Skin epidermis (tissue), 12 donors: ENCODE measurements around the gene FOXL3.
A peak's percentile ranks its signal among the peaks of the same experiment; 100 is the strongest.
"Not testable (repeated sequence)": the region's sequence is repeated elsewhere in the genome, so short reads cannot be mapped to it uniquely, and the experiment has no call there.

Source experiments
- H3K27ac ChIP-seq, 21 experiments: fragments of 200-600 bp; sonication (generic) in 11 of 21; one replicate each; pipeline ENCODE4 v1.5.0; 2020; ENCODE audit warnings: mild to moderate bottlenecking in 3 of 21, inconsistent platforms in 2 of 21, moderate library complexity in 2 of 21
- H3K4me3 ChIP-seq, 7 experiments: fragments of 200-600 bp; sonication (generic) in 2 of 7; one replicate each; pipeline ENCODE4 v1.5.0; 2020; ENCODE audit warnings: inconsistent platforms in 2 of 7, mild to moderate bottlenecking in 2 of 7, moderate library complexity in 1 of 7

The FOXL3 gene

GRCh38 chr7:289756-290553, at the start of gene FOXL3:
Gene FOXL3, plus strand, starts transcription at chr7:290170. Its CDS starts 0 bp downstream, at chr7:290170.
- no peak within 1 kb of the TSS for H3K27ac ChIP-seq
- H3K4me3 ChIP-seq: no peak within 1 kb of the TSS

GRCh38 chr7:240887-241421, 49.0 kb upstream of the FOXL3 start:
- H3K4me3 ChIP-seq: no peak overlapping the region
- no peak overlapping the region for H3K27ac ChIP-seq

- Histone ChIP-seq H3K4me3 (no peak overlapping the region), H3K27ac (no peak overlapping the region)
These were observed 48.5 kb upstream of the FOXL3 start for GRCh38 chr7:241513-241912.

- not testable (repeated sequence) for H3K27ac ChIP-seq, H3K4me3 ChIP-seq
These were observed 47.0 kb upstream of the FOXL3 start for GRCh38 chr7:242826-243579.

GRCh38 chr7:243580-243978, 46.4 kb upstream of the FOXL3 start:
- H3K27ac ChIP-seq, H3K4me3 ChIP-seq: not testable (repeated sequence)

- Histone ChIP-seq H3K4me3 (no peak overlapping the region), H3K27ac (no peak overlapping the region)
These were observed 45.0 kb upstream of the FOXL3 start for GRCh38 chr7:244974-245373.

GRCh38 chr7:245574-246295, 44.2 kb upstream of the FOXL3 start:
- H3K4me3 ChIP-seq: no peak overlapping the region
- H3K27ac ChIP-seq: no peak overlapping the region

- Histone ChIP-seq H3K27ac (no peak overlapping the region), H3K4me3 (no peak overlapping the region)
These were observed 43.5 kb upstream of the FOXL3 start for GRCh38 chr7:246451-246850.

GRCh38 chr7:247181-247580, 42.8 kb upstream of the FOXL3 start:
- Histone ChIP-seq H3K27ac (no peak overlapping the region), H3K4me3 (no peak overlapping the region)

- Histone ChIP-seq H3K4me3 (no peak overlapping the region), H3K27ac (peak overlapping the region in 1 of 21 experiments; percentile 48)
These were observed 42.3 kb upstream of the FOXL3 start for GRCh38 chr7:247636-248035.

- Histone ChIP-seq H3K4me3 (no peak overlapping the region), H3K27ac (peak overlapping the region in 1 of 21 experiments; percentile 14)
These were observed 41.1 kb upstream of the FOXL3 start for GRCh38 chr7:248732-249435.

- no peak overlapping the region for H3K27ac ChIP-seq
- H3K4me3 ChIP-seq: no peak overlapping the region
These were observed 40.0 kb upstream of the FOXL3 start for GRCh38 chr7:249989-250388.

- H3K27ac ChIP-seq: no peak overlapping the region
- no peak overlapping the region for H3K4me3 ChIP-seq
These were observed 39.4 kb upstream of the FOXL3 start for GRCh38 chr7:250523-250922.

GRCh38 chr7:251005-251404, 39.0 kb upstream of the FOXL3 start:
- H3K27ac ChIP-seq: no peak overlapping the region

GRCh38 chr7:251446-252175, 38.4 kb upstream of the FOXL3 start:
- Histone ChIP-seq H3K4me3 (no peak overlapping the region), H3K27ac (no peak overlapping the region)

More at GRCh38 chr7:251005-251404, 39.0 kb upstream of the FOXL3 start:
- no peak overlapping the region for H3K4me3 ChIP-seq

- Histone ChIP-seq H3K27ac (no peak overlapping the region), H3K4me3 (no peak overlapping the region)
These were observed 37.6 kb upstream of the FOXL3 start for GRCh38 chr7:252216-252965.

GRCh38 chr7:252981-253380, 37.0 kb upstream of the FOXL3 start:
- H3K4me3 ChIP-seq: no peak overlapping the region
- no peak overlapping the region for H3K27ac ChIP-seq

- H3K27ac ChIP-seq: no peak overlapping the region
- no peak overlapping the region for H3K4me3 ChIP-seq
These were observed 36.2 kb upstream of the FOXL3 start for GRCh38 chr7:253581-254336.
